ENCODE measurements around the gene NTF4. TPM values are rescaled to one million over a fixed set of nuclear protein-coding genes. Genes with fewer than 3 reads are reported as not detected.
"Not testable (repeated sequence)": the region's sequence is repeated elsewhere in the genome, so short reads cannot be mapped to it uniquely, and the experiment has no call there.

Gene NTF4
- total and polyA plus RNA-seq, 12 donors, result 0.06 to 1.6 (median 0.71) TPM; not detected in 7

GRCh38 chr19:49061000-49061399, 3.6 kb downstream of the NTF4 start:
- no peak for TF ChIP-seq CTCF (IDR thresholded peaks at IDR 0.05)
- Histone ChIP-seq H3K27me3 (peaks cover 0 to 86% (median 54%) of the 10 kb centered on the region in 7 donors), H3K27ac (no peak overlapping the region), H3K36me3 (no peaks in the 10 kb centered on the region), H3K4me3 (no peak overlapping the region), H3K9me3 (no peaks in the 10 kb centered on the region), H3K4me1 (peaks cover 0 to 42% (median 26%) of the 10 kb centered on the region in 9 donors)
- WGBS, 2 donors, result 99 to 100% methylated on average over 2 of the region's 2 CpGs
- DNase-seq, result no peak
- ATAC-seq, result no peak
- intact Hi-C loops (cut with DNase I), result no loop called here

DNA sequence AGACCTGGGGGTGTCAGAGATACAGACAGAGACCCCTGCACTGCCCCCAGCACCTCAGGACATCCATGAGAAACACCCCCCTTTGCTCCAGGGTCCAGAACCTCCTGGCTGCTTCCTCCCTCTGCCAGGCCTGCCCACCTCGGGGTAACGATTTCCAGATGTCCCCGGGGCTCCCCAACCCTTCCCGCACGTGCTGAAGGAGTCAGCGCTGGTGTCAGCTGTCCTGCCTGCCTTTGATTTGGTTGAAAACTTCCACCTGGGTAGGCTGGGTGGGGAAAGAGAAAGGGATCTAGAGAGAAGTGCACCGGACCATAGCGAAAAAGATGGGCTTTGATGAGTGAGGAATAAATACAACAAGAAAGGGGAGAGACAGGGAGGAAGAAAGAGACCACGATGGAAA, 5.6 kb downstream of the NTF4 start:
- Histone ChIP-seq H3K36me3 (no peaks in the 10 kb centered on the region), H3K27me3 (peaks cover 0 to 77% (median 39%) of the 10 kb centered on the region in 7 donors), H3K4me1 (peaks cover 0 to 26% (median 23%) of the 10 kb centered on the region in 9 donors), H3K4me3 (no peak overlapping the region), H3K9me3 (no peaks in the 10 kb centered on the region), H3K27ac (no peak overlapping the region)
- 53 to 59% methylated on average over 9 of the region's 9 CpGs for WGBS, 2 donors
- DNase-seq (no peak), ATAC-seq (no peak)
- no peak for TF ChIP-seq CTCF (IDR thresholded peaks at IDR 0.05)
- intact Hi-C loops (cut with DNase I), result no loop called here

DNA sequence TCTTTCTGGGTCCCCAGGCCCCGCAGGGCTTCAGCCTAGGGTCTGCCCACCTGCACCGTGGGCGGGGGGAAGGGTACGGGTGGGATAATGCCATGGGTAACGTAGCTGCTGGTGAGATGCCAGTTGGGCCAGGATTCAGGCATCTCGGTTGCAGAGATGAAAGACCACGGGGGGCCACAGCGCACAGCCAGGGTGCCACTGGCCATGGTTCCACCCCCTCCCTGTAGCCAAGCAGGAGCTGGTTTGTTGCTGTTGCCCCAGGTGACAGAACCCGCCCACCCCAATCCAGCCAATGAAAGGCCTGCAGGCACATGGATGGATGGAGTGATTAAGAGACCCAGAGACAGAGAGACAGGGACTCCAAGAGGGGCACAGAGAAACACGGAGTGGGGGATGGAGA, 6.1 kb downstream of the NTF4 start:
- Histone ChIP-seq H3K27ac (no peak overlapping the region), H3K4me3 (no peak overlapping the region), H3K4me1 (peaks cover 0 to 25% (median 23%) of the 10 kb centered on the region in 9 donors), H3K27me3 (peaks cover 0 to 72% (median 34%) of the 10 kb centered on the region in 7 donors), H3K36me3 (no peaks in the 10 kb centered on the region), H3K9me3 (no peaks in the 10 kb centered on the region)
- intact Hi-C loops (cut with DNase I), result no loop called here
- no peak for ATAC-seq
- TF ChIP-seq CTCF (IDR thresholded peaks at IDR 0.05), result no peak
- WGBS, 2 donors, result 52 to 62% methylated on average over 10 of the region's 10 CpGs
- no peak for DNase-seq

DNA sequence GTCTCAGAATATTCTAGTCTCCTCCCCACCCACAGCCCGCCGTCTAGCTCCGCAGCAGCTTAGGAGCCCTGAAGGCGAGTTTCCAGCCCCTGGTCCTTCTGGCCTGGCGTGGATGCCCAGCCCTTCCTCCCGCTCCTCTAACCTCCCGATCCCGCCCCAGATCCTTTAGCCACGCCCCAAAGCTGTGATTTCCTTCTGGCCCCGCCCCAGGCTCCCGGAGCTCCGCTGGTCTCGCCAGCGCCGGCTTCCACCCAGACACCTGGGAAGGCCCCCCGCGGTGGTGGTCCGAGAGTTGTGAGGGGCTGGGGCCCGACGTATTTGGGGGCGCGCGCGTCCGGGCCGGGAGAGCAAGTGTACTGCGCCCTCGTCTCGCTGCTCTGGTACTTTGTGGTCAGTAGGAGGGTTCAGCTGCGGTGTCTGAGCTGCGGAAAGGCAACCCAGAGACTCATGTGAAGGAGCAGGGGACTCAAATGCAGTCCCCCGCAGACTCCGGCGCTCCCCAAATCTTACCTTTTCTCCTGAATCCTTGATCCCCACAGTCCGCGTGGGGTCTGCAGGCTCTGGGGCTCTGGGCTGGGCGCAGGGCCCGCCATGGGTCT, 6.9 kb downstream of the NTF4 start, which contains the start of gene CGB7:
TSS of gene CGB7 (minus strand) at position 114 of the 599 bp plus-strand sequence. CDS start 2,374 bp downstream, outside the sequence.
- ATAC-seq, result peak; percentile 50 to 88 (median 80)

GRCh38 chr19:49056902-49057596, 7.6 kb downstream of the NTF4 start:
- DNase-seq; H3K36me3 ChIP-seq; H3K27ac ChIP-seq; intact Hi-C loops (cut with DNase I); H3K9me3 ChIP-seq: not testable (repeated sequence)
- H3K27me3 ChIP-seq, result peaks cover 0 to 57% (median 23%) of the 10 kb centered on the region in 7 donors
- ATAC-seq, result peak; percentile 13 to 48 (median 30)
- H3K4me3 ChIP-seq, result peak overlapping the region; percentile 14 to 73 (median 62)
- 4 to 7% methylated on average over 23 to 34 of the region's 34 CpGs for WGBS, 2 donors
- H3K4me1 ChIP-seq, result peaks cover 0 to 25% (median 23%) of the 10 kb centered on the region in 9 donors

More for the DNA sequence above, 6.9 kb downstream of the NTF4 start, which contains the start of gene CGB7:
- Histone ChIP-seq H3K9me3 (no peaks in the 10 kb centered on the region), H3K36me3 (no peaks in the 10 kb centered on the region), H3K4me3 (peak within 1 kb of the TSS; percentile 18 to 73 (median 62)), H3K27me3 (peaks cover 0 to 64% (median 28%) of the 10 kb centered on the region in 7 donors), H3K27ac (no peak within 1 kb of the TSS), H3K4me1 (peaks cover 0 to 25% (median 23%) of the 10 kb centered on the region in 9 donors)
- 2 to 6% methylated on average over 36 to 38 of the region's 38 CpGs for WGBS, 2 donors
- DNase-seq, result peak; percentile 76 to 80
- intact Hi-C loops (cut with DNase I), result no loop called here
- no peak for TF ChIP-seq CTCF (IDR thresholded peaks at IDR 0.05)

Data from heart right ventricle (tissue), 16 donors.